ENCODE data around the gene UTF1.

- TF ChIP-seq POLR2A (IDR thresholded peaks at IDR 0.05) (no peak), CTCF (IDR thresholded peaks at IDR 0.05) (no peak), POLR2AphosphoS5 (IDR thresholded peaks at IDR 0.05) (no peak)
Observed at GRCh38 chr10:133239990-133240389, 10.0 kb downstream of the UTF1 start.
